ENCODE measurements around the gene WDTC1. TPM values are rescaled to one million over a fixed set of nuclear protein-coding genes. Genes with fewer than 3 reads are reported as not detected.
A peak's percentile ranks its signal among the peaks of the same experiment; 100 is the strongest.

The WDTC1 gene
- total and polyA plus RNA-seq, 2 experiments from 2014 or later, result 3.8 to 14.0 TPM

DNA sequence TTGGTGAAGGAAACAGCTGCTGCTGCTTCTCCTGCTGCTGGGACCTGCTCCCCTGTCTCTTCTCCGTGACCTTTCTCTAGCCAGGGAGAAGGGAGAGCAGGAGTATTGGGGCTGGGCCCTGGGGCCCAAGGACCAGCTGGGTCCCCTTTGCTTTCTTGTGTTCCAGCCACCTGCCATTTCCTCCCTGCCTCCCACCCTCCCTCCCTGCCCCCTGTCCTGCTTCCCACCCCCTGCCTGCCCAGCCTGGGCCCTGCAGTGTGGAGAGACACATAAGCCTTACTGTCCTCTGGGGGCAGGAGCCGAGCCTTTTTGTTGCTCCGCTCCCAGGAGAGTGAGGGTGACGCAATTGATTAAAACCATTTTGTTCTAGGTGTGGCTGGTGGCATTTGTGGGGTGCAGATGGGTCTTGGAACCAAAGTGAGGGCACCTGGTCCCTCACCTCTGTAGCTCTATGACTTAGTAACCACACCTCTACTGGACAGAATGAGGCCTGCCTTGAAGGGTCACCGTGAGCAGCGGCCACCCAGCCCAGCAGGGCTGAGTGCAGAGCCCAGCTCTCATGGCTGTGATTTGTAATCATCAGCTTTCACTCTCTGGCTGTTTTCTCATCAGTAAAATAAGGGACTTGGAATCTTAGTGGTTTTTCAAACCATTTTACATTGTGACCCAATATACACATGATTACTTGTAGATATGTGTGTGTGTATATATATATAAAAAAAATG, 73.6 kb downstream of the WDTC1 start (continued):
- TF ChIP-seq, protein P1, sequence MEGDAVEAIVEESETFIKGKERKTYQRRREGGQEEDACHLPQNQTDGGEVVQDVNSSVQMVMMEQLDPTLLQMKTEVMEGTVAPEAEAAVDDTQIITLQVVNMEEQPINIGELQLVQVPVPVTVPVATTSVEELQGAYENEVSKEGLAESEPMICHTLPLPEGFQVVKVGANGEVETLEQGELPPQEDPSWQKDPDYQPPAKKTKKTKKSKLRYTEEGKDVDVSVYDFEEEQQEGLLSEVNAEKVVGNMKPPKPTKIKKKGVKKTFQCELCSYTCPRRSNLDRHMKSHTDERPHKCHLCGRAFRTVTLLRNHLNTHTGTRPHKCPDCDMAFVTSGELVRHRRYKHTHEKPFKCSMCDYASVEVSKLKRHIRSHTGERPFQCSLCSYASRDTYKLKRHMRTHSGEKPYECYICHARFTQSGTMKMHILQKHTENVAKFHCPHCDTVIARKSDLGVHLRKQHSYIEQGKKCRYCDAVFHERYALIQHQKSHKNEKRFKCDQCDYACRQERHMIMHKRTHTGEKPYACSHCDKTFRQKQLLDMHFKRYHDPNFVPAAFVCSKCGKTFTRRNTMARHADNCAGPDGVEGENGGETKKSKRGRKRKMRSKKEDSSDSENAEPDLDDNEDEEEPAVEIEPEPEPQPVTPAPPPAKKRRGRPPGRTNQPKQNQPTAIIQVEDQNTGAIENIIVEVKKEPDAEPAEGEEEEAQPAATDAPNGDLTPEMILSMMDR (conservative IDR thresholded peaks at IDR 0.05; ENCODE audit: low read depth in 2 of 2), result peak in 1 of 2 experiments; percentile 18; a peak in 1 of 4 replicates

DNA sequence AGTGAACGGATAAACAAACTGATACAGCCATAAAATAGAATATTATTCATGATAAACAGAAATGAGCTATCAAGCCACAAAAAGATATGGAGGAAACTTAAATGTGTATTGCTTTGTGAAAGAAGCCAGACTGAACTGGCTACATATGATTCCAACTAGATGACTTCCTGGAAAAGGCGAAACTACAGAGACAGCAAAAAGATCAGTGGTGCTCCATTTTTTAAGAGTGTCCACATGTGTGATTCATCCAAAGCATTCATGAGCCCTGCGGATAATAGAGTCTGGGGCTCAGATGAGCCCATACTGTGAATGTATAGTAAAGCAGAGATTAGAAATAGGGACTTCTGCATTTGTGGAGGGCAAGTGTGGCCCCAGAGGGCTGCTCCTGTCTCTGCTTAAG, 79.7 kb downstream of the WDTC1 start:
- Mint-ChIP-seq H3K4me1 (peaks cover 4% of the 10 kb centered on the region; the same call in 2 of the 3 replicates), H3K9me3 (no peaks in the 10 kb centered on the region), H3K4me3 (no peak overlapping the region), H3K27me3 (ENCODE audit: insufficient read depth, low read depth, poor library complexity) (peaks cover 10% of the 10 kb centered on the region), H3K36me3 (ENCODE audit: low read depth) (no peaks in the 10 kb centered on the region), H3K27ac (no peak overlapping the region)
- Histone ChIP-seq H3K4me2 (no peak overlapping the region), H3K36me3 (ENCODE audit: insufficient read depth) (no peaks in the 10 kb centered on the region), H3K9me2 (ENCODE audit: insufficient read depth) (no peaks in the 10 kb centered on the region), H2AFZ (peak overlapping the region; percentile 38; the same call in 1 of the 2 replicates), H3K27ac (ENCODE audit: low read depth) (no peak overlapping the region), H3K4me3 (no peak overlapping the region), H3K27me3 (ENCODE audit: insufficient read depth) (no peaks in the 10 kb centered on the region), H3K4me1 (ENCODE audit: insufficient read depth) (no peaks in the 10 kb centered on the region), H4K20me1 (replicated peaks; ENCODE audit: insufficient read depth) (no peaks in the 10 kb centered on the region), H3K79me2 (replicated peaks; ENCODE audit: insufficient read depth) (no peaks in the 10 kb centered on the region), H3F3A (replicated peaks; ENCODE audit: low read depth) (peaks cover 4% of the 10 kb centered on the region; the same call in 1 of the 2 replicates)
- TF ChIP-seq CREB1 (CRISPR knock-in tag; IDR thresholded peaks at IDR 0.05; ENCODE audit: low read depth) (no peak), JUNB (IDR thresholded peaks at IDR 0.05; ENCODE audit: unreplicated experiment) (no peak)
- TF ChIP-seq, protein P2, sequence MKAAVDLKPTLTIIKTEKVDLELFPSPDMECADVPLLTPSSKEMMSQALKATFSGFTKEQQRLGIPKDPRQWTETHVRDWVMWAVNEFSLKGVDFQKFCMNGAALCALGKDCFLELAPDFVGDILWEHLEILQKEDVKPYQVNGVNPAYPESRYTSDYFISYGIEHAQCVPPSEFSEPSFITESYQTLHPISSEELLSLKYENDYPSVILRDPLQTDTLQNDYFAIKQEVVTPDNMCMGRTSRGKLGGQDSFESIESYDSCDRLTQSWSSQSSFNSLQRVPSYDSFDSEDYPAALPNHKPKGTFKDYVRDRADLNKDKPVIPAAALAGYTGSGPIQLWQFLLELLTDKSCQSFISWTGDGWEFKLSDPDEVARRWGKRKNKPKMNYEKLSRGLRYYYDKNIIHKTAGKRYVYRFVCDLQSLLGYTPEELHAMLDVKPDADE (IDR thresholded peaks at IDR 0.05), result no peak
- ATAC-seq (no peak), DNase-seq (ENCODE audit: low spot score) (no peak)

DNA sequence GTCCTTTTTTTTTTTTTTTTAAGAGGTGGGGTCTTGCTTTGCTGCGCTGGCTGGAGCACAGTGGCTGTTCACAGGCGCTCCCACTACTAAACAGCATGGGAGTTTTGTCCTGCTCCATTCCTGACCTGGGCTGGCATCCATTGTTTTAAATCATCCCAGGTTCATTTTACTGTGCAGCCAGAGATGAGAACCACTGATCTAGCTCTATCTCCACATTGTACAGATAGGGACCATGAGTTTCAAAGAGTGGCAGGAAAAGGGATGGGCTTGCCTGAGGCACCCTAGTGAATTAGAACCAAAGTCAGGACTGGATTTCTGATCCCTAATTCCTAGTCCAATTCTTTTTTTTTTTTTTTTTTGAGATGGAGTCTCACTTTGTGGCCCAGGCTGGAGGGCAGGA, 80.3 kb downstream of the WDTC1 start:
- peaks cover 10% of the 10 kb centered on the region for H3K27me3 Mint-ChIP-seq (ENCODE audit: insufficient read depth, low read depth, poor library complexity)
- H3K4me1 Mint-ChIP-seq, result peaks cover 4% of the 10 kb centered on the region; the same call in 2 of the 3 replicates
- H3K9me3 Mint-ChIP-seq, result no peaks in the 10 kb centered on the region
- Histone ChIP-seq H3F3A (replicated peaks; ENCODE audit: low read depth) (peaks cover 4% of the 10 kb centered on the region; the same call in 1 of the 2 replicates), H3K27ac (ENCODE audit: low read depth) (no peak overlapping the region), H2AFZ (0 out of 2 replicates have a peak overlapping the region, but pooled peaks have one; percentile 43), H4K20me1 (replicated peaks; ENCODE audit: insufficient read depth) (no peaks in the 10 kb centered on the region), H3K4me1 (ENCODE audit: insufficient read depth) (no peaks in the 10 kb centered on the region), H3K27me3 (ENCODE audit: insufficient read depth) (no peaks in the 10 kb centered on the region), H3K4me2 (no peak overlapping the region), H3K4me3 (no peak overlapping the region), H3K79me2 (replicated peaks; ENCODE audit: insufficient read depth) (no peaks in the 10 kb centered on the region), H3K9me2 (ENCODE audit: insufficient read depth) (no peaks in the 10 kb centered on the region), H3K36me3 (ENCODE audit: insufficient read depth) (no peaks in the 10 kb centered on the region)
- H3K27ac Mint-ChIP-seq, result no peak overlapping the region
- H3K4me3 Mint-ChIP-seq, result no peak overlapping the region
- no peak for DNase-seq (ENCODE audit: low spot score)
- no peaks in the 10 kb centered on the region for H3K36me3 Mint-ChIP-seq (ENCODE audit: low read depth)
- no peak for ATAC-seq
- TF ChIP-seq, protein P2 (IDR thresholded peaks at IDR 0.05), result no peak
- TF ChIP-seq, protein P3, sequence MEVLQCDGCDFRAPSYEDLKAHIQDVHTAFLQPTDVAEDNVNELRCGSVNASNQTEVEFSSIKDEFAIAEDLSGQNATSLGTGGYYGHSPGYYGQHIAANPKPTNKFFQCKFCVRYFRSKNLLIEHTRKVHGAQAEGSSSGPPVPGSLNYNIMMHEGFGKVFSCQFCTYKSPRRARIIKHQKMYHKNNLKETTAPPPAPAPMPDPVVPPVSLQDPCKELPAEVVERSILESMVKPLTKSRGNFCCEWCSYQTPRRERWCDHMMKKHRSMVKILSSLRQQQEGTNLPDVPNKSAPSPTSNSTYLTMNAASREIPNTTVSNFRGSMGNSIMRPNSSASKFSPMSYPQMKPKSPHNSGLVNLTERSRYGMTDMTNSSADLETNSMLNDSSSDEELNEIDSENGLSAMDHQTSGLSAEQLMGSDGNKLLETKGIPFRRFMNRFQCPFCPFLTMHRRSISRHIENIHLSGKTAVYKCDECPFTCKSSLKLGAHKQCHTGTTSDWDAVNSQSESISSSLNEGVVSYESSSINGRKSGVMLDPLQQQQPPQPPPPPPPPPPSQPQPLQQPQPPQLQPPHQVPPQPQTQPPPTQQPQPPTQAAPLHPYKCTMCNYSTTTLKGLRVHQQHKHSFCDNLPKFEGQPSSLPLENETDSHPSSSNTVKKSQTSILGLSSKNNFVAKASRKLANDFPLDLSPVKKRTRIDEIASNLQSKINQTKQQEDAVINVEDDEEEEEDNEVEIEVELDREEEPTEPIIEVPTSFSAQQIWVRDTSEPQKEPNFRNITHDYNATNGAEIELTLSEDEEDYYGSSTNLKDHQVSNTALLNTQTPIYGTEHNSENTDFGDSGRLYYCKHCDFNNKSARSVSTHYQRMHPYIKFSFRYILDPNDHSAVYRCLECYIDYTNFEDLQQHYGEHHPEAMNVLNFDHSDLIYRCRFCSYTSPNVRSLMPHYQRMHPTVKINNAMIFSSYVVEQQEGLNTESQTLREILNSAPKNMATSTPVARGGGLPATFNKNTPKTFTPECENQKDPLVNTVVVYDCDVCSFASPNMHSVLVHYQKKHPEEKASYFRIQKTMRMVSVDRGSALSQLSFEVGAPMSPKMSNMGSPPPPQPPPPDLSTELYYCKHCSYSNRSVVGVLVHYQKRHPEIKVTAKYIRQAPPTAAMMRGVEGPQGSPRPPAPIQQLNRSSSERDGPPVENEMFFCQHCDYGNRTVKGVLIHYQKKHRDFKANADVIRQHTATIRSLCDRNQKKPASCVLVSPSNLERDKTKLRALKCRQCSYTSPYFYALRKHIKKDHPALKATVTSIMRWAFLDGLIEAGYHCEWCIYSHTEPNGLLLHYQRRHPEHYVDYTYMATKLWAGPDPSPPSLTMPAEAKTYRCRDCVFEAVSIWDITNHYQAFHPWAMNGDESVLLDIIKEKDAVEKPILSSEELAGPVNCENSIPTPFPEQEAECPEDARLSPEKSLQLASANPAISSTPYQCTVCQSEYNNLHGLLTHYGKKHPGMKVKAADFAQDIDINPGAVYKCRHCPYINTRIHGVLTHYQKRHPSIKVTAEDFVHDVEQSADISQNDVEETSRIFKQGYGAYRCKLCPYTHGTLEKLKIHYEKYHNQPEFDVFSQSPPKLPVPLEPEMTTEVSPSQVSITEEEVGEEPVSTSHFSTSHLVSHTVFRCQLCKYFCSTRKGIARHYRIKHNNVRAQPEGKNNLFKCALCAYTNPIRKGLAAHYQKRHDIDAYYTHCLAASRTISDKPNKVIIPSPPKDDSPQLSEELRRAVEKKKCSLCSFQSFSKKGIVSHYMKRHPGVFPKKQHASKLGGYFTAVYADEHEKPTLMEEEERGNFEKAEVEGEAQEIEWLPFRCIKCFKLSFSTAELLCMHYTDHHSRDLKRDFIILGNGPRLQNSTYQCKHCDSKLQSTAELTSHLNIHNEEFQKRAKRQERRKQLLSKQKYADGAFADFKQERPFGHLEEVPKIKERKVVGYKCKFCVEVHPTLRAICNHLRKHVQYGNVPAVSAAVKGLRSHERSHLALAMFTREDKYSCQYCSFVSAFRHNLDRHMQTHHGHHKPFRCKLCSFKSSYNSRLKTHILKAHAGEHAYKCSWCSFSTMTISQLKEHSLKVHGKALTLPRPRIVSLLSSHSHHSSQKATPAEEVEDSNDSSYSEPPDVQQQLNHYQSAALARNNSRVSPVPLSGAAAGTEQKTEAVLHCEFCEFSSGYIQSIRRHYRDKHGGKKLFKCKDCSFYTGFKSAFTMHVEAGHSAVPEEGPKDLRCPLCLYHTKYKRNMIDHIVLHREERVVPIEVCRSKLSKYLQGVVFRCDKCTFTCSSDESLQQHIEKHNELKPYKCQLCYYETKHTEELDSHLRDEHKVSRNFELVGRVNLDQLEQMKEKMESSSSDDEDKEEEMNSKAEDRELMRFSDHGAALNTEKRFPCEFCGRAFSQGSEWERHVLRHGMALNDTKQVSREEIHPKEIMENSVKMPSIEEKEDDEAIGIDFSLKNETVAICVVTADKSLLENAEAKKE (CRISPR knock-in tag; IDR thresholded peaks at IDR 0.05), result no peak
- TF ChIP-seq ZNF331 (CRISPR knock-in tag; IDR thresholded peaks at IDR 0.05; ENCODE audit: low read depth), result no peak
- TF ChIP-seq JUNB (IDR thresholded peaks at IDR 0.05; ENCODE audit: unreplicated experiment), result no peak

Data from GM23338 (cell line).